Mesendoderm (in vitro differentiated cells): ENCODE data around the gene GET4.

Source experiments
- DNase-seq: peaks from one replicate; pipeline ENCODE4 v3.0.0; 2013
- H2AK5ac ChIP-seq: 2 replicates; pipeline ENCODE4 v1.6.1; 2013; ENCODE audit warnings: low read length, inconsistent platforms
- H2BK120ac ChIP-seq: 2 replicates; pipeline ENCODE4 v1.6.1; 2013; ENCODE audit warnings: low read depth, mild to moderate bottlenecking, low read length, moderate library complexity, mixed read lengths
- H2BK15ac ChIP-seq: replicated peaks from 2 replicates; pipeline ENCODE4 v1.6.1; 2013; ENCODE audit warnings: low read depth, mild to moderate bottlenecking, moderate library complexity
- H2BK5ac ChIP-seq: 2 replicates; pipeline ENCODE4 v1.6.1; 2013; ENCODE audit warnings: low read length, inconsistent platforms
- H3K18ac ChIP-seq: 2 replicates; pipeline ENCODE4 v1.6.1; 2013; ENCODE audit warnings: mild to moderate bottlenecking, low read length, mixed read lengths
- H3K23ac ChIP-seq: one replicate; pipeline ENCODE4 v1.6.1; 2013; ENCODE audit warnings: low read length
- H3K27ac ChIP-seq: 2 replicates; pipeline ENCODE4 v1.5.1; 2013; ENCODE audit warnings: low read depth, mild to moderate bottlenecking, inconsistent platforms, low read length, moderate library complexity
- H3K27me3 ChIP-seq: 2 replicates; pipeline ENCODE4 v1.6.1; 2013; ENCODE audit warnings: low read length, control low read depth, mild to moderate bottlenecking, inconsistent platforms; ENCODE audit not compliant: insufficient read depth, poor library complexity
- H3K36me3 ChIP-seq: 2 replicates; pipeline ENCODE4 v1.6.1; 2013; ENCODE audit warnings: low read length, inconsistent platforms; ENCODE audit not compliant: control insufficient read depth, insufficient read depth
- H3K4ac ChIP-seq: one replicate; pipeline ENCODE4 v1.6.1; 2013; ENCODE audit warnings: low read depth, mild to moderate bottlenecking, low read length, moderate library complexity
- H3K4me1 ChIP-seq: 2 replicates; pipeline ENCODE4 v1.6.1; 2013; ENCODE audit warnings: low read depth, low read length, inconsistent platforms; ENCODE audit not compliant: control insufficient read depth
- H3K4me2 ChIP-seq: 2 replicates; pipeline ENCODE4 v1.6.1; 2013; ENCODE audit warnings: low read length
- H3K4me3 ChIP-seq: 2 replicates; pipeline ENCODE4 v1.5.1; 2013; ENCODE audit warnings: mild to moderate bottlenecking, low read length
- H3K56ac ChIP-seq: one replicate; pipeline ENCODE4 v1.6.1; 2013; ENCODE audit warnings: low read length
- H3K79me1 ChIP-seq: 2 replicates; pipeline ENCODE4 v1.6.1; 2013; ENCODE audit warnings: low read length, inconsistent platforms
- H3K79me2 ChIP-seq: 2 replicates; pipeline ENCODE4 v1.6.1; 2013; ENCODE audit warnings: mild to moderate bottlenecking, low read length; ENCODE audit not compliant: control insufficient read depth, insufficient read depth
- H3K9ac ChIP-seq: 2 replicates; pipeline ENCODE4 v1.6.1; 2013; ENCODE audit warnings: low read length, inconsistent platforms
- H4K5ac ChIP-seq: one replicate; pipeline ENCODE4 v1.6.1; 2013; ENCODE audit warnings: low read length
- H4K8ac ChIP-seq: one replicate; pipeline ENCODE4 v1.6.1; 2013; ENCODE audit warnings: low read depth, mild to moderate bottlenecking, control low read depth, low read length, moderate library complexity
- WGBS: extraction: QIAGEN DNeasy Blood & Tissue Kit; methylation state at CpG from one replicate; pipeline ENCODE4 v1.1.7; 2013; ENCODE audit warnings: low lambda C conversion rate, missing lambda C conversion rate; ENCODE audit not compliant: insufficient coverage; ENCODE audit errors: extremely low coverage; 5-methylcytosine and 5-hydroxymethylcytosine counted together

The GET4 gene

DNA sequence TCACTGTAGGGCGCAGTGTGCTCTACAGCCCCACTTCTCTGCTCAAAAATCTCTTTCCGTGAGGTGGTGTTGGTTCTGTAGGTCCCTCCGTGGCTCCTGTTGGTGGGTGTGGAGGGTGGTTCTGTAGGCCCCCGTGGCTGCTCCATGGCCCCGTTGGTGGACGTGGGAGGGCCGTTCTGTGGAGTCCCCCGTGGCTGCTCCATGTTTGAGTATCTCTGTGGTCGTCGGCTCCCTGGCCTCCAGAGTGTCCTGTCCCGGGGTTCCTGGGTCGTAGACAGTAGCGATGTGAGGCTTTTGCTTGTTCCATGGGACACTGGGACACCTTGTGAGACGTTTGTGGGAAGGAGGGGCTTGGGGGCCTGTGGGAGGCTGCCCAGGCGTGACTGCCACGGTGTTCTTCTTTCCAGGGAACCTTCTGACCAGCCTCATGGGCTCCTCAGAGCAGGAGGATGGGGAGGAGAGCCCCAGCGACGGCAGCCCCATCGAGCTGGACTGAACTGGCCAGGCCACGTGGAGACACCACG, 18.6 kb downstream of the GET4 start:
- no peak overlapping the region for H2BK15ac ChIP-seq
- WGBS: no CpG with 5 or more reads among the region's 21 CpGs
- H3K27me3 ChIP-seq: no peaks in the 10 kb centered on the region
- peaks cover 16% of the 10 kb centered on the region for H3K36me3 ChIP-seq
- no peak overlapping the region for H3K27ac ChIP-seq
- no peak overlapping the region for H4K5ac ChIP-seq
- H3K79me2 ChIP-seq: no peaks in the 10 kb centered on the region
- no peak overlapping the region for H3K18ac ChIP-seq
- peaks cover 5% of the 10 kb centered on the region for H3K79me1 ChIP-seq
- H3K4me3 ChIP-seq: no peak overlapping the region
- H3K4ac ChIP-seq: no peak overlapping the region
- no peak overlapping the region for H3K4me2 ChIP-seq
- no peak overlapping the region for H3K56ac ChIP-seq
- no peak overlapping the region for H2BK5ac ChIP-seq
- no peak overlapping the region for H4K8ac ChIP-seq
- no peaks in the 10 kb centered on the region for H3K4me1 ChIP-seq
- no peak overlapping the region for H2BK120ac ChIP-seq
- H3K9ac ChIP-seq: no peak overlapping the region
- no peak overlapping the region for H3K23ac ChIP-seq
- no peak overlapping the region for H2AK5ac ChIP-seq
- DNase-seq: no peak

DNA sequence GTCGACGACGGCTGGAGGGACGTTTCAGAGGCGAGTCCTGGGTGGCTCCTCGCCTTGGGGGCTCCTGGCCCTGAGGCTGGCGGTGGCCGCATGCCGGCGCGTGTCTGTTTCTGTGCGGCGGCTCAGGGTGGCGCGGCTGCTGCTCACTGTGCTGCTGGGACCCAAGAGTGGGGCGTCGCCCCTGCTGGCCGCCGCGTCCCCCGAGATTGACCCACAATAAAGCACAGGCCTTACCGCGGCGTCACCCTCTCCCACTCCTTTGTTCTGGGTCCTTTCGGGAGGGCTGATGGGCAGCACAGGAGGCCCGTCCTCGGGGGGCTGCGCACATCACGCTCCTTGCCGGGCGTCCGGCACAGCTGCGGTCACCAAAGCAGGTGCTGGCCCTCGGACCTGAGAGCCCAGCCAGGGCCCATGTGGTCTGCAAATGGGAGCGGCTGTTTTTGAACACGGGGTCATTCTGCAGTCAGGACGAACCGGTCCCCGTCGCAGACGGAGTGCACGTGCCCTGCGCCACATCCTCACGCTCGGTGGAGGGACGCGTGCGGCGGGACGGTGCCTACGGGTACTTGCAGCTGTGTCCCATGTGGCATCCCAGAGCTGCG, 19.2 kb downstream of the GET4 start:
- no CpG with 5 or more reads among the region's 52 CpGs for WGBS
- Histone ChIP-seq H2AK5ac (no peak overlapping the region), H2BK5ac (no peak overlapping the region), H3K23ac (no peak overlapping the region), H3K56ac (no peak overlapping the region), H3K4me1 (no peaks in the 10 kb centered on the region), H2BK120ac (no peak overlapping the region), H3K79me1 (peaks cover 5% of the 10 kb centered on the region), H4K8ac (no peak overlapping the region), H3K18ac (no peak overlapping the region), H3K4me2 (no peak overlapping the region), H3K4me3 (no peak overlapping the region), H3K4ac (no peak overlapping the region), H3K9ac (no peak overlapping the region), H2BK15ac (no peak overlapping the region), H3K36me3 (peaks cover 16% of the 10 kb centered on the region), H3K79me2 (no peaks in the 10 kb centered on the region), H3K27ac (no peak overlapping the region), H4K5ac (no peak overlapping the region), H3K27me3 (no peaks in the 10 kb centered on the region)
- DNase-seq: no peak

DNA sequence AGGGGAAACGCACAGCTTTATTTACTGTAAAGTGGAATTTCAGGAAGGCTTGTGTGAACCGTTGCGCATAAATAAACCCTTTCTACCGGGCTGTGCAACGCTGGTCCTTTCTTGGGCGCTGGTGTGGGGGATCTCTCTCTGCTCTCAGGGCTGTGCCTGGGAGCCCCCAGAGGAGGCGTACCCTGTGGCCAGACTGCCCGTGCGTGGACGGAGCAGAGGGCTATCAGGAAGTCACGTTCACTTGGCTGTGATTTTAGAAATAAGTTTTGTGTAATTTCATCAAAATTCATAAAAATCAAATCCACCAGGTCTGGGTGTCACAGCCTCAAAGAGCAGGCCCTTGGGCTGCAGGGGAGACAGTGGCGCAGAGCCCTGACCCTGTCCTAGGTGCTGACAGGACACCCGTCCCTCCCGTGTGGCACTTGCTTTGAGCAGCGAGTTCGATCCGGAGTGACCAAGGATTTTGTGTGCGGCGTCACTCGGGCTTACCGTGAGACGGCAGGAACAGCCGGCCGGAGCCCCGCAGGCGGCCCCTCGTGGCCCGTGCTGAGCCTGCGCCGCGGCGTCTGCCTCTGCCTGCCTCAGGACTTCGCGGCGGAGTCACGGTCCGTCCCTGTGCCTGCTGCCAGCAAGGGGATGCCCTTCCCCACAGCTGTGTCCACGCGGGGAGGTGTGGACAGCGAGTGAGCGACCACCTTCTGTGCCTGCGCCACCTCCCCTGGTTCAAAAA, 20.2 kb downstream of the GET4 start:
- H3K9ac ChIP-seq: no peak overlapping the region
- H2AK5ac ChIP-seq: no peak overlapping the region
- no peak overlapping the region for H3K18ac ChIP-seq
- no peaks in the 10 kb centered on the region for H3K4me1 ChIP-seq
- no peak overlapping the region for H3K4me3 ChIP-seq
- no peak overlapping the region for H2BK15ac ChIP-seq
- no peak overlapping the region for H2BK5ac ChIP-seq
- peaks cover 5% of the 10 kb centered on the region for H3K79me1 ChIP-seq
- WGBS: no CpG with 5 or more reads among the region's 42 CpGs
- no peaks in the 10 kb centered on the region for H3K79me2 ChIP-seq
- H4K5ac ChIP-seq: no peak overlapping the region
- H3K27ac ChIP-seq: no peak overlapping the region
- DNase-seq: no peak
- peaks cover 14% of the 10 kb centered on the region for H3K36me3 ChIP-seq
- H3K27me3 ChIP-seq: no peaks in the 10 kb centered on the region
- no peak overlapping the region for H3K4me2 ChIP-seq
- no peak overlapping the region for H3K23ac ChIP-seq
- H3K4ac ChIP-seq: no peak overlapping the region
- no peak overlapping the region for H2BK120ac ChIP-seq
- no peak overlapping the region for H3K56ac ChIP-seq
- H4K8ac ChIP-seq: no peak overlapping the region

DNA sequence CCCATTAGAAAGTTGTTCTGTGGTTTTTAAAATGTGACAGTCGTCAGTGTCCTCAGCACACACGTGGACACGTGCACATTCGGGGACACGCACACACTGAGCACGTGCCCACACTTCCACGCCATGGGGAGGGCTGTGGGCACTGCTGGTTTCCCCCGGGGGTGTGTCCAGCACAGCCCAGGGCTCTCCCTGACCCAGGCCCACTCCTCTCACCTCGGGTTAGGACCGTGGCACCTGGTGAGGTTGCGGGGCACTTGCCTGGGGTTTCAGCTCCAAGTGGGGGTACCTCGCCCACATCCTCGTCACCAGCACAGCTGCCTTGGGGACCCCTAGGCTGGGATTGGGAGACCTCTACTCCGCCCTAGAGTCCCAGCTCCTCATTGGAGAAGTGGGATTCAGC, 20.7 kb downstream of the GET4 start:
- Histone ChIP-seq H3K36me3 (peaks cover 14% of the 10 kb centered on the region), H3K4me2 (no peak overlapping the region), H3K79me1 (peaks cover 5% of the 10 kb centered on the region), H3K18ac (no peak overlapping the region), H4K5ac (no peak overlapping the region), H3K4me3 (no peak overlapping the region), H2BK120ac (no peak overlapping the region), H3K23ac (no peak overlapping the region), H2BK5ac (no peak overlapping the region), H2AK5ac (no peak overlapping the region), H3K4ac (no peak overlapping the region), H3K27me3 (no peaks in the 10 kb centered on the region), H2BK15ac (no peak overlapping the region), H3K4me1 (no peaks in the 10 kb centered on the region), H3K27ac (no peak overlapping the region), H3K56ac (no peak overlapping the region), H4K8ac (no peak overlapping the region), H3K79me2 (no peaks in the 10 kb centered on the region), H3K9ac (no peak overlapping the region)
- no peak for DNase-seq
- no CpG with 5 or more reads among the region's 14 CpGs for WGBS

DNA sequence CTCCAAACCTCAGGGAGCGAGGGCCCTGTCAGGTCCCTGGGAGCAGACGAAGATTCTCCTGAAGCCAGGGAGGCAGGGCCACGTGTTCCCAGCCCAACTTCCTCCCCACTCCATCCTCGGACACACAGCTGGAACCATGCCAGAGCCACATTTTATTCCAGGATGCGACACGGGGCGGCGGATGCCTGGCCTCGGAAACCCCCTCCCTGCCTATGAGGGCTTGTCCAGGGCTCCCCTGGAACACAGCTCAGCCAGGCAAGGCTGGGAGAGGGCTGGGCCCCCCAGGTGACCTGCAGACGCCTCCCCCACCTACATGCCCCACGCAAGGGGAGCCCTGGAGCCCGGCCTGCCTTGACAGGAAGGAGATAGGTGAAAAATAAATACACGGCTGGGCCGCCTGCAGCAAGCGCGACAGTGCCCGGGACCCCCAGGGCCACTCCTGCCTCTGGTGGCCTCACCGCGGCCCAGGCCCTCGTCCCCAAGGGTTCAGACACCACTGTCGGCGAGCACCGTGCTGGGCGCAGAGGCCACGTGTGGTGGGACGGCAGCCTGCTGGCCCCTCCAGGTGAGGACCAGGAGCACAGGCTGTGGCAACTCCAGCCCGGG, 21.5 kb downstream of the GET4 start:
- DNase-seq: no peak
- Histone ChIP-seq H3K4me2 (no peak overlapping the region), H3K4me1 (no peaks in the 10 kb centered on the region), H3K9ac (no peak overlapping the region), H3K4ac (no peak overlapping the region), H2BK5ac (no peak overlapping the region), H3K18ac (no peak overlapping the region), H3K27me3 (no peaks in the 10 kb centered on the region), H3K79me2 (no peaks in the 10 kb centered on the region), H4K8ac (no peak overlapping the region), H2BK120ac (no peak overlapping the region), H3K36me3 (peaks cover 11% of the 10 kb centered on the region), H3K27ac (no peak overlapping the region), H3K4me3 (no peak overlapping the region), H3K79me1 (no peaks in the 10 kb centered on the region), H3K23ac (no peak overlapping the region), H3K56ac (no peak overlapping the region), H2AK5ac (no peak overlapping the region), H2BK15ac (no peak overlapping the region), H4K5ac (no peak overlapping the region)
- no CpG with 5 or more reads among the region's 27 CpGs for WGBS
